ENCODE results near the gene IDE. TPM values are rescaled to one million over a fixed set of nuclear protein-coding genes. Genes with fewer than 3 reads are reported as not detected.
A peak's percentile ranks its signal among the peaks of the same experiment; 100 is the strongest.

IDE gene
- total and polyA plus RNA-seq, 12 donors, result 8.6 to 62.0 (median 37.3) TPM

GRCh38 chr10:92593619-92594588, 20.0 kb upstream of the IDE start:
- intact Hi-C loops (cut with DNase I), result loop anchor here in 1 of 2 donors (10.0 kb wide), 1 partner anchor 251 kb away; the partner anchor contains the start of gene EXOC6
- no peak for DNase-seq
- 10 to 16% (median 12%) methylated on average over 9 of the region's 9 CpGs for WGBS, 4 donors
- Histone ChIP-seq H3K4me3 (peak overlapping the region in 2 of 4 donors; percentile 64 to 72), H3K36me3 (replicated peaks in 1 of 2) (no peaks in the 10 kb centered on the region), H3K27ac (no peak overlapping the region), H3K27me3 (no peaks in the 10 kb centered on the region), H3K4me1 (replicated peaks in 1 of 2) (peaks cover 0 to 6% of the 10 kb centered on the region in 2 donors), H3K9me3 (replicated peaks in 1 of 3) (no peaks in the 10 kb centered on the region)
- no peak for TF ChIP-seq POLR2A (IDR thresholded peaks at IDR 0.05)
- no peak for TF ChIP-seq CTCF (IDR thresholded peaks at IDR 0.05)

DNA sequence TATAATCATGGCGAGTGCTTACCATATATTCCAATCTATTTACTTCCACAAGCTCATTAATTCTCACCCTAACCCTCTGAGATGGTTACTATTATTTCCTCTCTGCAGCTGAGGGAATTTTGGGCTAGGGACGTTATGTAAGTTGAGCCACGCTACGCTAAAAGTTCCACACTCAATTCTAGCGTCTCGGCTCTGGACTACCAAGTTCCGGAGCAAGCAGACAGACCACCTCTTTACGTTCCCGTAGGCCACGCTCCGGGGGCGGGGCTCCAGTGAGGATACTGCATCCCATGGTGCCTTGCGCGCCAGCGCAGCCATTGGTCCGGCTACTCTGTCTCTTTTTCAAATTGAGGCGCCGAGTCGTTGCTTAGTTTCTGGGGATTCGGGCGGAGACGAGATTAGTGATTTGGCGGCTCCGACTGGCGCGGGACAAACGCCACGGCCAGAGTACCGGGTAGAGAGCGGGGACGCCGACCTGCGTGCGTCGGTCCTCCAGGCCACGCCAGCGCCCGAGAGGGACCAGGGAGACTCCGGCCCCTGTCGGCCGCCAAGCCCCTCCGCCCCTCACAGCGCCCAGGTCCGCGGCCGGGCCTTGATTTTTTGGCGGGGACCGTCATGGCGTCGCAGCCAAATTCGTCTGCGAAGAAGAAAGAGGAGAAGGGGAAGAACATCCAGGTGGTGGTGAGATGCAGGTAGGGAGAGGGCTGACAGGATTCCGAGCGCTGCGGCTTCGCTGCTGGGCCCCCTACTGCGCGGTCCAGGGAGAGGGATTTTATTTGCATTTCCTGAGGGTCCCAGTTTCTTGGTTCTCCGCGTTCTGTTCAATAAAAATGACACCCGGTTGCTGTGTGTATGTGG, 19.1 kb upstream of the IDE start, which contains the start of gene KIF11:
KIF11 (plus strand) TSS at position 370 of the 858 bp plus-strand sequence; CDS start at position 616, 246 bp downstream.
- TF ChIP-seq POLR2A (IDR thresholded peaks at IDR 0.05) (peak; percentile 80 to 96), CTCF (IDR thresholded peaks at IDR 0.05) (no peak)
- peak; percentile 97 to 99 (median 98) for DNase-seq
- intact Hi-C loops (cut with DNase I), result loop anchor here in 1 of 2 donors (10.0 kb wide), 1 partner anchor 252 kb away; the partner anchor contains the start of gene EXOC6
- peak within 1 kb of the TSS; percentile 91 to 97 (median 92) for H3K27ac ChIP-seq
- peak within 1 kb of the TSS; percentile 16 to 72 (median 52) for H3K4me3 ChIP-seq
- 0 to 1% (median 0%) methylated on average over 36 to 61 of the region's 61 CpGs for WGBS, 4 donors
- no peaks in the 10 kb centered on the region for H3K27me3 ChIP-seq
- H3K9me3 ChIP-seq (replicated peaks in 1 of 3), result no peaks in the 10 kb centered on the region
- H3K4me1 ChIP-seq (replicated peaks in 1 of 2), result peaks cover 0 to 6% of the 10 kb centered on the region in 2 donors
- no peaks in the 10 kb centered on the region for H3K36me3 ChIP-seq (replicated peaks in 1 of 2)

DNA sequence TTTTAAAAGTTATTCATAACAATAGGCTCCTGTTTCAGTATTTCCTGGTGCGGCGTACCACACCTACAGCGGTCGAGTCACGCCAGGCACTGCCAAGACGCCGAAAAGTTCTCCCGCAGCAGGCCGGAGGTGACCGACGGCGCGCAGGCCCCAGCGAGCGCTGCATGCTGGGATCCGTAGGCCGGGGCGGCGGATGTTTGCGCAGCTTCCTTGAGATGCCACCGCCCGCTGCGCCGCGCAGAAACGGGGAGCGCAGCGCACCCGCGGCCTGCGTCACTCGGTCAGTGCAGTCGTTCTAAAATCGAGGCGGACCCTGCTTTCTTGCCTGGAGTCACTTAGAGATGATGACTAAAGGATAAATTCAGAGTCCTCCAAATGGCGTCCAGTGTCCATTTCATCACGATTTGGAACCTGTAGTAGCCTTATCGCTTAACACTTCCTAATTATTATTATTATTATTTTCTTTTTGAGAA, 17.7 kb upstream of the IDE start:
- intact Hi-C loops (cut with DNase I), result loop anchor here in 1 of 2 donors (10.0 kb wide), 1 partner anchor 253 kb away; the partner anchor contains the start of gene EXOC6
- H3K9me3 ChIP-seq (replicated peaks in 1 of 3), result no peaks in the 10 kb centered on the region
- H3K4me1 ChIP-seq (replicated peaks in 1 of 2), result peaks cover 0 to 6% of the 10 kb centered on the region in 2 donors
- DNase-seq, result peak; percentile 89 to 97 (median 93)
- no peaks in the 10 kb centered on the region for H3K27me3 ChIP-seq
- H3K36me3 ChIP-seq (replicated peaks in 1 of 2), result no peaks in the 10 kb centered on the region
- TF ChIP-seq CTCF (IDR thresholded peaks at IDR 0.05) (peak in 2 of 6 experiments; percentile 5 to 27), POLR2A (IDR thresholded peaks at IDR 0.05) (peak; percentile 35 to 88)
- peak overlapping the region; percentile 91 to 97 (median 92) for H3K27ac ChIP-seq
- WGBS, 4 donors, result 0 to 2% (median 1%) methylated on average over 17 to 38 of the region's 38 CpGs
- H3K4me3 ChIP-seq, result peak overlapping the region in 2 of 4 donors; percentile 64 to 72
